ENCODE results near the gene LYRM2.

DNA sequence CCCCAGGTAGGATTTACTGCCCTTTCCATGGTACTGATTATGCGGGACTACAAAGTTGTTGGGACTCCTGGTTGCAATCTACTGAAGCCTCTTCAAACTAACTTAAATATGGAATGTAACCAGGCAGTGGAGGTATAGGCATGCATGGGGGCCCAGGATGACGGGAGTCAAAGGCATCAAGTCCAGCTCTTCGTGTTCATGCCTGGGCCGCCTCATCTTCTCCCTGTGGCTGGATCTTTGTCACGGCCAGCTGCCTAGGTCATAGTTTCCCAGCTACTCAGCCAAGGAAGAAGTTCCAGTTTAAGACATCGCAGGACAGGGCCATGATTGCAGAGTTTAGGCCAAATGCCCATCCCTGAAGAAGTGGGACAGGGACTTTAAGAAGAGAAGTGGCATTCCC is 20.5 kb downstream of the LYRM2 start:
- TF ChIP-seq POLR2A (IDR thresholded peaks at IDR 0.05; ENCODE audit: low read depth, low read length) (no peak), POLR2AphosphoS5 (IDR thresholded peaks at IDR 0.05; ENCODE audit: low read depth, low read length) (no peak)

Data from GM12892 (cell line).